H1 (cell line): ENCODE measurements around the gene ZNF385B. TPM values are rescaled to one million over a fixed set of nuclear protein-coding genes. Genes with fewer than 3 reads are reported as not detected.

Experiments used
- CTCF ChIA-PET: fragments of 300-600 bp; sonication (Branson Sonifier 250); formaldehyde crosslinking; loops from one replicate; lab custom pipeline; 2021; ENCODE audit not compliant: partially characterized antibody; lab: Charles Lee
- POLR2A ChIA-PET: fragments of 300-600 bp; sonication (Branson Sonifier 250); formaldehyde crosslinking; loops from one replicate; lab custom pipeline; 2021; ENCODE audit warnings: inconsistent platforms; ENCODE audit not compliant: partially characterized antibody; lab: Charles Lee
- DNase-seq, 2 experiments: peaks; one replicate each; pipeline versions ENCODE4 v3.0.0 to v3.0.0-alpha.2; 2010 to 2022; ENCODE audit warnings: low spot score in 2 of 2, low read depth in 1 of 2, mixed read lengths in 1 of 2
- FAIRE-seq: peaks from 2 replicates; lab custom pipeline; 2011; peaks lifted over from hg19 to GRCh38; lab: Jason Lieb, UNC
- H2AFZ ChIP-seq: 2 replicates; pipeline ENCODE4 v1.8.1; 2012; ENCODE audit warnings: low read length, inconsistent platforms
- H2AK5ac ChIP-seq: 2 replicates; pipeline ENCODE4 v1.6.1; 2013; ENCODE audit warnings: low read depth, low read length
- H2BK120ac ChIP-seq: replicated peaks from 2 replicates; pipeline ENCODE3; 2013; ENCODE audit warnings: low read depth, low read length, inconsistent platforms
- H2BK12ac ChIP-seq: 2 replicates; pipeline ENCODE4 v1.6.1; 2013; ENCODE audit warnings: low read depth, low read length
- H2BK15ac ChIP-seq: 2 replicates; pipeline ENCODE4 v1.6.1; 2013; ENCODE audit warnings: low read length
- H2BK20ac ChIP-seq: 2 replicates; pipeline ENCODE4 v1.6.1; 2013; ENCODE audit warnings: low read length
- H2BK5ac ChIP-seq: 2 replicates; pipeline ENCODE4 v1.6.1; 2013; ENCODE audit warnings: low read depth, low read length
- H3K14ac ChIP-seq: 2 replicates; pipeline ENCODE4 v1.6.1; 2013; ENCODE audit warnings: inconsistent platforms; ENCODE audit not compliant: insufficient read length
- H3K18ac ChIP-seq: 2 replicates; pipeline ENCODE4 v1.6.1; 2013; ENCODE audit warnings: low read length; ENCODE audit errors: extremely low read depth
- H3K23ac ChIP-seq: 2 replicates; pipeline ENCODE4 v1.6.1; 2013; ENCODE audit warnings: inconsistent platforms; ENCODE audit not compliant: insufficient read length
- H3K23me2 ChIP-seq: 2 replicates; pipeline ENCODE4 v1.6.1; 2013; ENCODE audit warnings: low read depth, low read length
- H3K27ac ChIP-seq: 2 replicates; pipeline ENCODE4 v1.6.1; 2011; ENCODE audit warnings: low read depth, low read length, inconsistent platforms
- H3K27me3 ChIP-seq, 4 experiments: replicated peaks in 1 of 4; 1 replicate in 1 of 4; 2 replicates in 3 of 4; pipeline versions ENCODE4 v1.6.1 to v1.8.1; 2011 to 2013; ENCODE audit warnings: low read length in 3 of 4, mild to moderate bottlenecking in 3 of 4, inconsistent platforms in 2 of 4, mixed read lengths in 2 of 4, moderate library complexity in 1 of 4; ENCODE audit not compliant: control insufficient read depth in 3 of 4, insufficient read depth in 3 of 4; ENCODE audit errors: extremely low read depth in 1 of 4
- H3K36me3 ChIP-seq, 4 experiments: 2 replicates each; pipeline versions ENCODE4 v1.6.1 to v1.8.1; 2011 to 2013; ENCODE audit warnings: mild to moderate bottlenecking in 4 of 4, low read length in 3 of 4, moderate library complexity in 2 of 4, control low read depth in 1 of 4, inconsistent platforms in 1 of 4; ENCODE audit not compliant: insufficient read depth in 4 of 4, control insufficient read depth in 2 of 4
- H3K4ac ChIP-seq: replicated peaks from 2 replicates; pipeline ENCODE3; 2013; ENCODE audit warnings: low read length, low read depth, mixed read lengths, inconsistent platforms; ENCODE audit not compliant: insufficient read length
- H3K4me1 ChIP-seq, 4 experiments: replicated peaks in 1 of 4; 1 replicate in 1 of 4; 2 replicates in 3 of 4; pipeline versions ENCODE4 v1.6.1 to v1.8.1; 2011 to 2013; ENCODE audit warnings: low read length in 3 of 4, inconsistent platforms in 2 of 4, mixed read lengths in 1 of 4; ENCODE audit not compliant: insufficient read depth in 4 of 4, control insufficient read depth in 3 of 4
- H3K4me2 ChIP-seq, 2 experiments: 2 replicates each; pipeline versions ENCODE4 v1.6.1 to v1.8.1; 2011 to 2013; ENCODE audit warnings: low read depth in 2 of 2, low read length in 2 of 2, control low read depth in 1 of 2, inconsistent platforms in 1 of 2, mild to moderate bottlenecking in 1 of 2; ENCODE audit not compliant: insufficient read depth in 1 of 2
- H3K4me3 ChIP-seq, 4 experiments: fragments of 200-600, 300-600 bp in 1 of 4; sonication (generic), shearing (Covaris generic), sonication (Bioruptor Twin) in 1 of 4; 2 replicates each; pipeline versions ENCODE4 v1.5.1 to v1.8.1; 2011 to 2016; ENCODE audit warnings: low read length in 4 of 4, low read depth in 3 of 4, control low read depth in 2 of 4, inconsistent platforms in 2 of 4, mild to moderate bottlenecking in 2 of 4, mixed read lengths in 1 of 4, moderate library complexity in 1 of 4; ENCODE audit not compliant: insufficient read depth in 2 of 4; ENCODE audit errors: extremely low read depth in 1 of 4
- H3K56ac ChIP-seq: replicated peaks from 2 replicates; pipeline ENCODE3; 2013; ENCODE audit warnings: low read depth, mild to moderate bottlenecking, mixed read lengths, low read length, inconsistent platforms; ENCODE audit not compliant: insufficient read length
- H3K79me1 ChIP-seq: 2 replicates; pipeline ENCODE4 v1.6.1; 2013; ENCODE audit warnings: low read depth, low read length, control low read depth
- H3K79me2 ChIP-seq, 2 experiments: 2 replicates each; pipeline versions ENCODE4 v1.6.1 to v1.8.1; 2012 to 2013; ENCODE audit warnings: low read length in 2 of 2, mild to moderate bottlenecking in 2 of 2, inconsistent platforms in 1 of 2; ENCODE audit not compliant: insufficient read depth in 2 of 2, control insufficient read depth in 1 of 2
- H3K9ac ChIP-seq, 4 experiments: replicated peaks in 1 of 4; 1 replicate in 1 of 4; 2 replicates in 3 of 4; pipeline versions ENCODE4 v1.6.1 to v1.8.1; 2011 to 2013; ENCODE audit warnings: low read depth in 3 of 4, low read length in 3 of 4, control low read depth in 2 of 4, mild to moderate bottlenecking in 2 of 4, moderate library complexity in 2 of 4, inconsistent platforms in 1 of 4; ENCODE audit errors: extremely low read depth in 1 of 4
- H3K9me3 ChIP-seq, 2 experiments: 2 replicates each; pipeline versions ENCODE4 v1.6.1 to v1.8.1; 2012 to 2013; ENCODE audit warnings: mild to moderate bottlenecking in 2 of 2, moderate library complexity in 2 of 2, control low read depth in 1 of 2, inconsistent platforms in 1 of 2, low read depth in 1 of 2, low read length in 1 of 2, mixed read lengths in 1 of 2; ENCODE audit not compliant: insufficient read depth in 2 of 2
- H4K20me1 ChIP-seq, 2 experiments: replicated peaks in 1 of 2; 2 replicates each; pipeline versions ENCODE3 to v1.8.1; 2011 to 2013; ENCODE audit warnings: inconsistent platforms in 2 of 2, low read length in 2 of 2, mild to moderate bottlenecking in 1 of 2; ENCODE audit not compliant: insufficient read depth in 2 of 2, control insufficient read depth in 1 of 2
- H4K5ac ChIP-seq: 2 replicates; pipeline ENCODE4 v1.6.1; 2013; ENCODE audit warnings: low read length, low read depth, mixed read lengths, inconsistent platforms; ENCODE audit not compliant: insufficient read length
- H4K8ac ChIP-seq: 2 replicates; pipeline ENCODE4 v1.8.0; 2013; ENCODE audit warnings: mild to moderate bottlenecking, moderate library complexity, low read length, inconsistent platforms; ENCODE audit not compliant: insufficient read depth; ENCODE audit errors: extremely low read depth
- H4K91ac ChIP-seq: replicated peaks from 2 replicates; pipeline ENCODE3; 2013; ENCODE audit warnings: low read length, mixed read lengths, inconsistent platforms; ENCODE audit not compliant: insufficient read length
- BRCA1 ChIP-seq: IDR thresholded peaks from 2 replicates; pipeline ENCODE4 v1.6.1; 2012; ENCODE audit warnings: low read depth, low read length, improper control_type of control experiment
- EP300 ChIP-seq, 2 experiments: IDR thresholded peaks; 1 replicate in 1 of 2; 2 replicates in 1 of 2; pipeline ENCODE4 v1.6.1; 2011 to 2012; ENCODE audit warnings: low read depth in 2 of 2, low read length in 2 of 2, mild to moderate bottlenecking in 2 of 2, borderline replicate concordance in 1 of 2, inconsistent platforms in 1 of 2, moderate library complexity in 1 of 2
- GABPA ChIP-seq: IDR thresholded peaks from 2 replicates; pipeline ENCODE4 v1.6.1; 2011; ENCODE audit warnings: mild to moderate bottlenecking, low read length, moderate library complexity, borderline replicate concordance; ENCODE audit not compliant: insufficient read depth
- NANOG ChIP-seq: IDR thresholded peaks from 2 replicates; pipeline ENCODE4 v1.6.1; 2011; ENCODE audit warnings: low read length, low read depth, mild to moderate bottlenecking, inconsistent platforms; ENCODE audit not compliant: insufficient read depth, poor library complexity, severe bottlenecking
- POU5F1 ChIP-seq: IDR thresholded peaks from 2 replicates; pipeline ENCODE4 v1.6.1; 2011; ENCODE audit warnings: low read depth, mild to moderate bottlenecking, low read length, moderate library complexity
- RAD21 ChIP-seq, 2 experiments: IDR thresholded peaks in 1 of 2; conservative IDR thresholded peaks in 1 of 2; 2 replicates each; pipeline ENCODE4 v1.6.1; 2011; ENCODE audit warnings: low read depth in 2 of 2, low read length in 2 of 2, improper control_type of control experiment in 1 of 2, inconsistent platforms in 1 of 2, mild to moderate bottlenecking in 1 of 2, moderate library complexity in 1 of 2
- RBBP5 ChIP-seq: IDR thresholded peaks from 2 replicates; pipeline ENCODE4 v1.7.1; 2012; ENCODE audit warnings: low read depth, mild to moderate bottlenecking, inconsistent platforms, low read length, moderate library complexity, borderline replicate concordance
- RFX5 ChIP-seq: IDR thresholded peaks from 2 replicates; pipeline ENCODE4 v1.6.1; 2011; ENCODE audit warnings: low read depth, low read length, improper control_type of control experiment, borderline replicate concordance
- RXRA ChIP-seq: IDR thresholded peaks from 2 replicates; pipeline ENCODE4 v1.6.1; 2011; ENCODE audit warnings: low read depth, mild to moderate bottlenecking, low read length, moderate library complexity; ENCODE audit not compliant: insufficient read depth
- WGBS, 2 experiments: shearing (Covaris generic) in 1 of 2; methylation state at CpG; one replicate each; pipeline versions ENCODE4 v1.1.6 to v1.1.7; 2013 to 2015; ENCODE audit warnings: low lambda C conversion rate in 2 of 2, mixed read lengths in 2 of 2, inconsistent platforms in 1 of 2, low coverage in 1 of 2, missing lambda C conversion rate in 1 of 2; ENCODE audit not compliant: insufficient replicate concordance in 2 of 2, insufficient coverage in 1 of 2, insufficient read length in 1 of 2; ENCODE audit errors: extremely low coverage in 1 of 2, missing lambda C conversion rate in 1 of 2; 5-methylcytosine and 5-hydroxymethylcytosine counted together
- polyA plus RNA-seq, 7 experiments: library from polyadenylated mRNA; depleted of rRNA in 3 of 7; stranded (reverse) in 5 of 7; unstranded in 2 of 7; fragments of >200 nt in 5 of 7; fragments of 200-250 nt in 2 of 7; gene quantifications; 1 replicate in 5 of 7; 2 replicates in 1 of 7; 4 replicates in 1 of 7; pipeline versions ENCODE4 v1.2.1 to v1.2.3, GENCODE V29; 2011 to 2013; ENCODE audit warnings: missing spikeins in 2 of 7, mixed read lengths in 2 of 7
- total RNA-seq: library from RNA; stranded (reverse); fragmentation: NEBNext Ultra II Directional; extraction: Animal tissue kit (Norgen Biotek cat#: 25700); gene quantifications from 2 replicates; pipeline ENCODE4 v1.2.1, GENCODE V29; 2021
- TF ChIP-seq, protein P1 (sequence below), 3 experiments: IDR thresholded peaks; 1 replicate in 2 of 3; 2 replicates in 1 of 3; pipeline versions ENCODE4 v1.5.1 to v1.6.1; 2011; ENCODE audit warnings: low read length in 3 of 3, mild to moderate bottlenecking in 3 of 3, inconsistent platforms in 2 of 3, low read depth in 1 of 3, moderate library complexity in 1 of 3; ENCODE audit not compliant: insufficient read depth in 1 of 3; ENCODE audit errors: control extremely low read depth in 1 of 3

The ZNF385B gene
- total and polyA plus RNA-seq, 2 of the 8 experiments (the other 6 are each of a cell fraction or from before 2014, with no cell fraction given): 1.1 to 3.7 TPM

DNA sequence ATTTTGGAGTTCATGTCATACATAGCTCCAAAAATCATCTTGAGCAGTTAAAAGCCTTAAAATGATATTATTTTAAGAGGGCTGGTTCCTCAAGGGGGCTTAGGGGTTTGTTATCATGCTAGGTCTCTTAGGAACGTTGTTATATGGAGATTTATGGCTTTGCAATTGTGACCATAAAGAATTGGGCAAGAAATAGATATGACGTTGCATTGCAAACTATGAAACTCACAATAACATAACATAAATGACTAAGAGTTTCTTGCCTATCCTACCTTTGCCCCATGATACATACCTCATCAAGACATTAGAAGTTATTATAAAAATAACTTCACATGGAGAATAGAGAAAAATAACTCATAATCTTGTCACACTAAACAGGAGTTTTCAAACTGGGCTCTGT is 390.4 kb downstream of the ZNF385B start:
- FAIRE-seq (no peak), DNase-seq (no peak)
- no peak overlapping the region for H3K18ac ChIP-seq
- H3K14ac ChIP-seq: no peak overlapping the region
- H3K4me2 ChIP-seq: no peak overlapping the region
- no peak overlapping the region for H2AFZ ChIP-seq
- no peak overlapping the region for H3K4me3 ChIP-seq
- H3K36me3 ChIP-seq: no peaks in the 10 kb centered on the region
- no peaks in the 10 kb centered on the region for H3K79me1 ChIP-seq
- H2BK120ac ChIP-seq: no peak overlapping the region
- H3K4ac ChIP-seq: no peak overlapping the region
- H3K9me3 ChIP-seq: no peaks in the 10 kb centered on the region
- H2AK5ac ChIP-seq: no peak overlapping the region
- no peaks in the 10 kb centered on the region for H4K20me1 ChIP-seq
- H3K27ac ChIP-seq: no peak overlapping the region
- H3K9ac ChIP-seq: no peak overlapping the region
- 81% methylated on average over 2 of the region's 2 CpGs; no CpG with 5 or more reads in 1 of the 2 experiments for WGBS, 2 experiments
- no peak overlapping the region for H2BK15ac ChIP-seq
- H2BK12ac ChIP-seq: no peak overlapping the region
- POLR2A ChIA-PET: no interaction called here
- CTCF ChIA-PET: interaction anchor here (1.0 kb wide), 1 partner anchor 20 kb away, joined by 3 read pairs; no protein-coding TSS in a partner anchor
- H4K91ac ChIP-seq: no peak overlapping the region
- H4K5ac ChIP-seq: no peak overlapping the region
- no peaks in the 10 kb centered on the region for H3K79me2 ChIP-seq
- no peaks in the 10 kb centered on the region for H3K23me2 ChIP-seq
- no peak overlapping the region for H2BK5ac ChIP-seq
- H4K8ac ChIP-seq: no peak overlapping the region
- H3K27me3 ChIP-seq: no peaks in the 10 kb centered on the region
- no peak overlapping the region for H3K56ac ChIP-seq
- H2BK20ac ChIP-seq: no peak overlapping the region
- no peak overlapping the region for H3K23ac ChIP-seq
- peaks cover 0 to 11% (median 4%) of the 10 kb centered on the region in 4 experiments; a peak in 2 of 7 replicates for H3K4me1 ChIP-seq
- TF ChIP-seq GABPA: no peak
- TF ChIP-seq RBBP5: no peak
- no peak for TF ChIP-seq EP300 (IDR thresholded peaks at IDR 0.05; ENCODE audit: borderline replicate concordance in 1 of 2, low read depth in 2 of 2, low read length in 2 of 2)
- no peak for TF ChIP-seq RFX5
- TF ChIP-seq BRCA1: no peak
- TF ChIP-seq, protein P1, sequence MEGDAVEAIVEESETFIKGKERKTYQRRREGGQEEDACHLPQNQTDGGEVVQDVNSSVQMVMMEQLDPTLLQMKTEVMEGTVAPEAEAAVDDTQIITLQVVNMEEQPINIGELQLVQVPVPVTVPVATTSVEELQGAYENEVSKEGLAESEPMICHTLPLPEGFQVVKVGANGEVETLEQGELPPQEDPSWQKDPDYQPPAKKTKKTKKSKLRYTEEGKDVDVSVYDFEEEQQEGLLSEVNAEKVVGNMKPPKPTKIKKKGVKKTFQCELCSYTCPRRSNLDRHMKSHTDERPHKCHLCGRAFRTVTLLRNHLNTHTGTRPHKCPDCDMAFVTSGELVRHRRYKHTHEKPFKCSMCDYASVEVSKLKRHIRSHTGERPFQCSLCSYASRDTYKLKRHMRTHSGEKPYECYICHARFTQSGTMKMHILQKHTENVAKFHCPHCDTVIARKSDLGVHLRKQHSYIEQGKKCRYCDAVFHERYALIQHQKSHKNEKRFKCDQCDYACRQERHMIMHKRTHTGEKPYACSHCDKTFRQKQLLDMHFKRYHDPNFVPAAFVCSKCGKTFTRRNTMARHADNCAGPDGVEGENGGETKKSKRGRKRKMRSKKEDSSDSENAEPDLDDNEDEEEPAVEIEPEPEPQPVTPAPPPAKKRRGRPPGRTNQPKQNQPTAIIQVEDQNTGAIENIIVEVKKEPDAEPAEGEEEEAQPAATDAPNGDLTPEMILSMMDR (IDR thresholded peaks at IDR 0.05; ENCODE audit: control extremely low read depth in 1 of 3, insufficient read depth in 1 of 3, low read depth in 1 of 3, low read length in 3 of 3): no peak
- TF ChIP-seq NANOG: no peak
- TF ChIP-seq RXRA: no peak
- TF ChIP-seq POU5F1: no peak
- TF ChIP-seq RAD21 (IDR thresholded peaks at IDR 0.05 in 1 of 2, conservative IDR thresholded peaks at IDR 0.05 in 1 of 2; ENCODE audit: low read depth in 2 of 2, low read length in 2 of 2): no peak
